ENCODE data around the gene TAS1R3.

DNA sequence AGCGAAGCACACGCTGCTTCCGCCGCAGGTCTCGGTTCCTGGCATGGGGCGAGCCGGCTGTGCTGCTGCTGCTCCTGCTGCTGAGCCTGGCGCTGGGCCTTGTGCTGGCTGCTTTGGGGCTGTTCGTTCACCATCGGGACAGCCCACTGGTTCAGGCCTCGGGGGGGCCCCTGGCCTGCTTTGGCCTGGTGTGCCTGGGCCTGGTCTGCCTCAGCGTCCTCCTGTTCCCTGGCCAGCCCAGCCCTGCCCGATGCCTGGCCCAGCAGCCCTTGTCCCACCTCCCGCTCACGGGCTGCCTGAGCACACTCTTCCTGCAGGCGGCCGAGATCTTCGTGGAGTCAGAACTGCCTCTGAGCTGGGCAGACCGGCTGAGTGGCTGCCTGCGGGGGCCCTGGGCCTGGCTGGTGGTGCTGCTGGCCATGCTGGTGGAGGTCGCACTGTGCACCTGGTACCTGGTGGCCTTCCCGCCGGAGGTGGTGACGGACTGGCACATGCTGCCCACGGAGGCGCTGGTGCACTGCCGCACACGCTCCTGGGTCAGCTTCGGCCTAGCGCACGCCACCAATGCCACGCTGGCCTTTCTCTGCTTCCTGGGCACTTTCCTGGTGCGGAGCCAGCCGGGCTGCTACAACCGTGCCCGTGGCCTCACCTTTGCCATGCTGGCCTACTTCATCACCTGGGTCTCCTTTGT is 2.6 kb downstream of the TAS1R3 start:
- TF ChIP-seq FOS (IDR thresholded peaks at IDR 0.05; ENCODE audit: low read depth, low read length): no peak
- no peak for TF ChIP-seq CEBPB (IDR thresholded peaks at IDR 0.05; ENCODE audit: low read depth, low read length)
- TF ChIP-seq, protein P1, sequence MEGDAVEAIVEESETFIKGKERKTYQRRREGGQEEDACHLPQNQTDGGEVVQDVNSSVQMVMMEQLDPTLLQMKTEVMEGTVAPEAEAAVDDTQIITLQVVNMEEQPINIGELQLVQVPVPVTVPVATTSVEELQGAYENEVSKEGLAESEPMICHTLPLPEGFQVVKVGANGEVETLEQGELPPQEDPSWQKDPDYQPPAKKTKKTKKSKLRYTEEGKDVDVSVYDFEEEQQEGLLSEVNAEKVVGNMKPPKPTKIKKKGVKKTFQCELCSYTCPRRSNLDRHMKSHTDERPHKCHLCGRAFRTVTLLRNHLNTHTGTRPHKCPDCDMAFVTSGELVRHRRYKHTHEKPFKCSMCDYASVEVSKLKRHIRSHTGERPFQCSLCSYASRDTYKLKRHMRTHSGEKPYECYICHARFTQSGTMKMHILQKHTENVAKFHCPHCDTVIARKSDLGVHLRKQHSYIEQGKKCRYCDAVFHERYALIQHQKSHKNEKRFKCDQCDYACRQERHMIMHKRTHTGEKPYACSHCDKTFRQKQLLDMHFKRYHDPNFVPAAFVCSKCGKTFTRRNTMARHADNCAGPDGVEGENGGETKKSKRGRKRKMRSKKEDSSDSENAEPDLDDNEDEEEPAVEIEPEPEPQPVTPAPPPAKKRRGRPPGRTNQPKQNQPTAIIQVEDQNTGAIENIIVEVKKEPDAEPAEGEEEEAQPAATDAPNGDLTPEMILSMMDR (conservative IDR thresholded peaks at IDR 0.05; ENCODE audit: low read depth, low read length): no peak
- TF ChIP-seq POLR2A (IDR thresholded peaks at IDR 0.05; ENCODE audit: low read depth, low read length): no peak
- no peak for TF ChIP-seq MAZ (IDR thresholded peaks at IDR 0.05; ENCODE audit: borderline replicate concordance, low read depth, low read length)
- no peak for TF ChIP-seq NFE2L2 (IDR thresholded peaks at IDR 0.05; ENCODE audit: low read depth, low read length)
- no peak for TF ChIP-seq BHLHE40 (IDR thresholded peaks at IDR 0.05; ENCODE audit: low read depth, low read length)
- TF ChIP-seq, protein P2, sequence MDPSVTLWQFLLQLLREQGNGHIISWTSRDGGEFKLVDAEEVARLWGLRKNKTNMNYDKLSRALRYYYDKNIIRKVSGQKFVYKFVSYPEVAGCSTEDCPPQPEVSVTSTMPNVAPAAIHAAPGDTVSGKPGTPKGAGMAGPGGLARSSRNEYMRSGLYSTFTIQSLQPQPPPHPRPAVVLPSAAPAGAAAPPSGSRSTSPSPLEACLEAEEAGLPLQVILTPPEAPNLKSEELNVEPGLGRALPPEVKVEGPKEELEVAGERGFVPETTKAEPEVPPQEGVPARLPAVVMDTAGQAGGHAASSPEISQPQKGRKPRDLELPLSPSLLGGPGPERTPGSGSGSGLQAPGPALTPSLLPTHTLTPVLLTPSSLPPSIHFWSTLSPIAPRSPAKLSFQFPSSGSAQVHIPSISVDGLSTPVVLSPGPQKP (IDR thresholded peaks at IDR 0.05; ENCODE audit: borderline replicate concordance, low read depth, low read length): no peak
- TF ChIP-seq RAD21 (IDR thresholded peaks at IDR 0.05; ENCODE audit: low read length): no peak
- no peak for TF ChIP-seq SMC3 (IDR thresholded peaks at IDR 0.05; ENCODE audit: low read depth, low read length)
- TF ChIP-seq RFX5 (IDR thresholded peaks at IDR 0.05; ENCODE audit: low read depth, low read length): no peak
